Caco-2 (cell line): ENCODE results near the gene MIEN1. TPM values are rescaled to one million over a fixed set of nuclear protein-coding genes. Genes with fewer than 3 reads are reported as not detected.

ENCODE experiments used
- BruUV-seq: library from RNA; stranded (reverse); fragments of 400-500 nt; replicated peaks from 2 replicates; lab custom pipeline; 2021; lab: Mats Ljungman, UMichigan
- CTCF ChIA-PET: fragments of 300-600 bp; sonication (Branson Sonifier 250); formaldehyde crosslinking; loops from one replicate; lab custom pipeline; 2022; ENCODE audit warnings: antibody characterized with exemption; lab: Charles Lee
- POLR2A ChIA-PET: fragments of 300-600 bp; sonication (Branson Sonifier 250); formaldehyde crosslinking; loops from one replicate; lab custom pipeline; 2022; ENCODE audit warnings: antibody characterized with exemption; lab: Charles Lee
- DNase-seq, 2 experiments: peaks; one replicate each; pipeline versions ENCODE4 v3.0.0 to v3.0.0-alpha.2; 2020 to 2022
- H3K27me3 ChIP-seq: replicated peaks from 2 replicates; pipeline ENCODE4 v1.6.0; 2011; ENCODE audit warnings: low read length; ENCODE audit not compliant: control insufficient read depth, insufficient read depth
- H3K36me3 ChIP-seq: 2 replicates; pipeline ENCODE4 v1.5.1; 2011; ENCODE audit warnings: low read length; ENCODE audit not compliant: control insufficient read depth, insufficient read depth
- H3K4me1 ChIP-seq: fragments of 250-450 bp; sonication (Bioruptor Pico); 2 replicates; pipeline ENCODE4 v1.5.1; 2020; ENCODE audit warnings: mild to moderate bottlenecking
- H3K4me3 ChIP-seq: 2 replicates; pipeline ENCODE4 v1.5.1; 2011; ENCODE audit warnings: low read depth, mild to moderate bottlenecking, control low read depth, low read length
- H3K9me3 ChIP-seq: fragments of 250-450 bp; sonication (Bioruptor Pico); 2 replicates; pipeline ENCODE4 v1.5.1; 2020; ENCODE audit warnings: mild to moderate bottlenecking, moderate library complexity
- H3K27ac Mint-ChIP-seq: one replicate; pipeline ENCODE4 v1.8.0; 2022; ENCODE audit warnings: mixed read lengths; ENCODE audit not compliant: unreplicated experiment
- H3K27me3 Mint-ChIP-seq: one replicate; pipeline ENCODE4 v1.8.0; 2022; ENCODE audit warnings: mixed read lengths; ENCODE audit not compliant: insufficient read depth, unreplicated experiment
- H3K36me3 Mint-ChIP-seq: one replicate; pipeline ENCODE4 v1.8.0; 2022; ENCODE audit warnings: mild to moderate bottlenecking, mixed read lengths; ENCODE audit not compliant: insufficient read depth, unreplicated experiment
- H3K4me1 Mint-ChIP-seq: one replicate; pipeline ENCODE4 v1.8.0; 2022; ENCODE audit warnings: low read depth, mixed read lengths; ENCODE audit not compliant: unreplicated experiment
- H3K4me3 Mint-ChIP-seq: one replicate; pipeline ENCODE4 v1.8.0; 2022; ENCODE audit warnings: mild to moderate bottlenecking, moderate library complexity, mixed read lengths; ENCODE audit not compliant: unreplicated experiment
- H3K9me3 Mint-ChIP-seq: one replicate; pipeline ENCODE4 v1.8.0; 2022; ENCODE audit warnings: mixed read lengths; ENCODE audit not compliant: unreplicated experiment
- intact Hi-C: fragments of 100-400 bp; cut with micrococcal nuclease; formaldehyde crosslinking; loops from one replicate; pipeline ENCODE4 v1.10.0; 2022; ENCODE audit not compliant: unreplicated experiment
- total RNA-seq: library from RNA; stranded (reverse); gene quantifications from 2 replicates; pipeline ENCODE4 v1.2.3, GENCODE V29; 2022
- TF ChIP-seq, protein P1 (sequence below), 2 experiments: fragments of 200-600 bp in 1 of 2; IDR thresholded peaks; 1 replicate in 1 of 2; 2 replicates in 1 of 2; pipeline versions ENCODE4 v1.5.1 to v1.8.0; 2011 to 2022; ENCODE audit warnings: antibody characterized with exemption in 1 of 2, control low read depth in 1 of 2, inconsistent platforms in 1 of 2, low read depth in 1 of 2, low read length in 1 of 2, mild to moderate bottlenecking in 1 of 2, moderate library complexity in 1 of 2; ENCODE audit not compliant: insufficient read depth in 1 of 2, severe bottlenecking in 1 of 2, unreplicated experiment in 1 of 2

MIEN1 gene
- total RNA-seq, 1 experiment from 2014 or later, result 42.9 TPM

DNA sequence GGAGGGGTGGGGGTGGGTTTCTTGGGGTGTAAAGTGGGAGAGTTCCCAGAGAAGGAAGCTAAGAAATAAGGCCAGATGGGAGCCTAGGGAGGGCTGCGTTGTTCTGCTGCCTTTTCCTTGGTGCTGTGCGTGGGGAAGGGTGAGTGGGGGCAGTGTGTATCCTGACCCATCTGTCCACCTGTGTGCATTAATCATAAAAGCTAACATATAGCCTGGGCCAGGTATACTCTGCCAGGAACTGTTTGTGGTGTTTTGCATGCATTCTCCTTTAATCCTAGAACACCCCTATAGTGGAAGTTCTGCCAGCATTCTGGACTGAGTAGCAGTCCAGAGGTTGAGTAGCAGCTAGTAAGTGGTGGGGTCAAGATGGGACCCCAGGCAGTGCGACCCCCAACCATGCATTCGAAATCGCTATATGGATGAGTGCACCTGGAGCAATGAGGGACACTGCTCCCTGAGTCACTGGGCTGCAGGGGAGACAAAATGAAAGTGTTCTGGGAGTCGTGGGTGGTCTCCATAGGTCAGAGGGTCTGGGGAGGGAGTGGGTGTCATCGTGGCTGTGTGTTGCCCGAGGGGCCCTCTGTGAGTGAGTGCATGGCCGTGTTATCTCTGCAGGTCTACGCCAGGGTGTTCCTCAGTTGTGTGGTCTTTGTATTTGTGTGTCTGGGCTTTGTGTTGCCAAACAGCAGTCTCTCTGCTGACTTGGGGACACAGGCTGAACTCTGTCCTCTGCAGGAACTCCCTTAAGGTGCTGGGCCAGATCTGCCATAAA is 29.1 kb downstream of the MIEN1 start:
- peaks cover 30% of the 10 kb centered on the region for H3K4me1 Mint-ChIP-seq

DNA sequence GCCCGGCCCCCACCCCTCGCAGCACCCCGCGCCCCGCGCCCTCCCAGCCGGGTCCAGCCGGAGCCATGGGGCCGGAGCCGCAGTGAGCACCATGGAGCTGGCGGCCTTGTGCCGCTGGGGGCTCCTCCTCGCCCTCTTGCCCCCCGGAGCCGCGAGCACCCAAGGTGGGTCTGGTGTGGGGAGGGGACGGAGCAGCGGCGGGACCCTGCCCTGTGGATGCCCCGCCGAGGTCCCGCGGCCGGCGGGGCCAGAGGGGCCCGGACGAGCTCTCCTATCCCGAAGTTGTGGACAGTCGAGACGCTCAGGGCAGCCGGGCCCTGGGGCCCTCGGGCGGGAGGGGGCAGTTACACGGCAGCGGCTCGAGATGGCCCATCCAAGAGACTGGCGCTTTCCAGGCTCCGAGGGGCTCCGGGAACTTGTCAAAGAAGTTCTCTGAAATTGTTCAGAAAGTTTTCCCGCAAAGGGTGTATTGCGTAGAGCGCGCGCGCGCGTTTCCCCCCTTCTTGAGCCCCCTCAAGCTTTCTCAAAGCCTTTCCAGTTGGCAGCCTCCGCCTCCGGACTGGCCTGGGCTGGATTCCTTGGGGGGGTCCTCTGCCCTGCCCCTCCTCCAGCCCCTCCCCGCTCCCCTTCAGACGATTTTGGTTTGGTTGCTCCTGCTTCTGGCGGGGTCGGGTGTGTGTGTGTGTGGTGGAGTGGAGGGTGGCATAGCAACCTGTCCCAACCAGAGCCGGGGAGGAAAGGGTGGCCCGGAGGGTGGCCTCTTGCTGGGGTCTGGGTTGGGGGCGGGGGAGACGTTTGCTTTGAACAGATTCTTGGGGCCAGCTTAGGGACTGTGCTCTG is 30.0 kb downstream of the MIEN1 start:
- Mint-ChIP-seq H3K36me3 (peaks cover 11% of the 10 kb centered on the region), H3K4me3 (peak overlapping the region; percentile 99), H3K27me3 (no peaks in the 10 kb centered on the region), H3K27ac (peak overlapping the region; percentile 98), H3K4me1 (peaks cover 38% of the 10 kb centered on the region), H3K9me3 (no peaks in the 10 kb centered on the region)
- intact Hi-C loops, result no loop called here
- no peaks in the 10 kb centered on the region for H3K27me3 ChIP-seq
- no TSS peak for BruUV-seq
- H3K4me3 ChIP-seq, result peak overlapping the region; percentile 84
- CTCF ChIA-PET, result interaction anchor here (0.5 to 2.5 kb wide), 13 partner anchors 12 to 280 kb away, joined by 3 to 20 read pairs (median 7); partner anchors contain the start of genes MIEN1, PGAP3 and PNMT
- TF ChIP-seq, protein P1, sequence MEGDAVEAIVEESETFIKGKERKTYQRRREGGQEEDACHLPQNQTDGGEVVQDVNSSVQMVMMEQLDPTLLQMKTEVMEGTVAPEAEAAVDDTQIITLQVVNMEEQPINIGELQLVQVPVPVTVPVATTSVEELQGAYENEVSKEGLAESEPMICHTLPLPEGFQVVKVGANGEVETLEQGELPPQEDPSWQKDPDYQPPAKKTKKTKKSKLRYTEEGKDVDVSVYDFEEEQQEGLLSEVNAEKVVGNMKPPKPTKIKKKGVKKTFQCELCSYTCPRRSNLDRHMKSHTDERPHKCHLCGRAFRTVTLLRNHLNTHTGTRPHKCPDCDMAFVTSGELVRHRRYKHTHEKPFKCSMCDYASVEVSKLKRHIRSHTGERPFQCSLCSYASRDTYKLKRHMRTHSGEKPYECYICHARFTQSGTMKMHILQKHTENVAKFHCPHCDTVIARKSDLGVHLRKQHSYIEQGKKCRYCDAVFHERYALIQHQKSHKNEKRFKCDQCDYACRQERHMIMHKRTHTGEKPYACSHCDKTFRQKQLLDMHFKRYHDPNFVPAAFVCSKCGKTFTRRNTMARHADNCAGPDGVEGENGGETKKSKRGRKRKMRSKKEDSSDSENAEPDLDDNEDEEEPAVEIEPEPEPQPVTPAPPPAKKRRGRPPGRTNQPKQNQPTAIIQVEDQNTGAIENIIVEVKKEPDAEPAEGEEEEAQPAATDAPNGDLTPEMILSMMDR (IDR thresholded peaks at IDR 0.05; ENCODE audit: insufficient read depth in 1 of 2, low read depth in 1 of 2, low read length in 1 of 2, severe bottlenecking in 1 of 2, unreplicated experiment in 1 of 2), result no peak
- DNase-seq, result peak; percentile 50 to 59
- H3K36me3 ChIP-seq, result no peaks in the 10 kb centered on the region
- peaks cover 62% of the 10 kb centered on the region for H3K4me1 ChIP-seq
- POLR2A ChIA-PET, result interaction anchor here (0.5 to 2.7 kb wide), 11 partner anchors 9 to 455 kb away, joined by 3 to 32 read pairs (median 4); partner anchors contain the start of genes MIEN1 and PGAP3
- H3K9me3 ChIP-seq, result no peaks in the 10 kb centered on the region

More for the DNA sequence above, 29.1 kb downstream of the MIEN1 start:
- intact Hi-C loops, result no loop called here
- no peaks in the 10 kb centered on the region; the same call in 1 of the 2 replicates for H3K36me3 ChIP-seq
- TF ChIP-seq, protein P1 (IDR thresholded peaks at IDR 0.05; ENCODE audit: insufficient read depth in 1 of 2, low read depth in 1 of 2, low read length in 1 of 2, severe bottlenecking in 1 of 2, unreplicated experiment in 1 of 2), result no peak
- peaks cover 58% of the 10 kb centered on the region for H3K4me1 ChIP-seq
- TSS peak; percentile 47 for BruUV-seq
- peak overlapping the region; percentile 84 for H3K4me3 ChIP-seq
- ChIA-PET POLR2A (interaction anchor here (0.5 to 2.7 kb wide), 5 partner anchors 10 to 1444 kb away, joined by 3 to 22 read pairs (median 4); partner anchors contain the start of gene MIEN1), CTCF (interaction anchor here (0.7 to 2.5 kb wide), 6 partner anchors 13 to 80 kb away, joined by 3 to 20 read pairs (median 13); partner anchors contain the start of genes MIEN1 and PGAP3)
- no peaks in the 10 kb centered on the region for H3K27me3 ChIP-seq
- Mint-ChIP-seq H3K36me3 (peaks cover 6% of the 10 kb centered on the region), H3K27me3 (no peaks in the 10 kb centered on the region), H3K27ac (peak overlapping the region; percentile 98), H3K4me3 (peak overlapping the region; percentile 99), H3K9me3 (no peaks in the 10 kb centered on the region)
- H3K9me3 ChIP-seq, result no peaks in the 10 kb centered on the region
- DNase-seq, result peak; percentile 43 to 65

DNA sequence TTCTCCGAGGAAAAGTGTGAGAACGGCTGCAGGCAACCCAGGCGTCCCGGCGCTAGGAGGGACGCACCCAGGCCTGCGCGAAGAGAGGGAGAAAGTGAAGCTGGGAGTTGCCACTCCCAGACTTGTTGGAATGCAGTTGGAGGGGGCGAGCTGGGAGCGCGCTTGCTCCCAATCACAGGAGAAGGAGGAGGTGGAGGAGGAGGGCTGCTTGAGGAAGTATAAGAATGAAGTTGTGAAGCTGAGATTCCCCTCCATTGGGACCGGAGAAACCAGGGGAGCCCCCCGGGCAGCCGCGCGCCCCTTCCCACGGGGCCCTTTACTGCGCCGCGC is 30.5 kb downstream of the MIEN1 start, which contains the start of gene ERBB2:
Gene ERBB2 (plus strand): TSS at position 247 of the 330 bp plus-strand sequence. CDS start 175 bp downstream, outside the sequence.
- TF ChIP-seq, protein P1 (IDR thresholded peaks at IDR 0.05; ENCODE audit: insufficient read depth in 1 of 2, low read depth in 1 of 2, low read length in 1 of 2, severe bottlenecking in 1 of 2, unreplicated experiment in 1 of 2), result no peak
- peaks cover 62% of the 10 kb centered on the region for H3K4me1 ChIP-seq
- peak; percentile 79 to 87 for DNase-seq
- H3K9me3 ChIP-seq, result no peaks in the 10 kb centered on the region
- POLR2A ChIA-PET, result interaction anchor here (0.5 to 2.7 kb wide), 9 partner anchors 12 to 196 kb away, joined by 3 to 32 read pairs (median 4); partner anchors contain the start of genes MIEN1 and PGAP3
- H3K27me3 ChIP-seq, result no peaks in the 10 kb centered on the region
- Mint-ChIP-seq H3K27ac (peak within 1 kb of the TSS; percentile 98), H3K36me3 (peaks cover 16% of the 10 kb centered on the region), H3K4me1 (peaks cover 42% of the 10 kb centered on the region), H3K4me3 (peak within 1 kb of the TSS; percentile 99), H3K9me3 (no peaks in the 10 kb centered on the region), H3K27me3 (no peaks in the 10 kb centered on the region)
- CTCF ChIA-PET, result interaction anchor here (0.5 to 2.5 kb wide), 12 partner anchors 11 to 279 kb away, joined by 3 to 20 read pairs (median 6); partner anchors contain the start of genes MIEN1, PGAP3 and PNMT
- no TSS peak for BruUV-seq
- H3K36me3 ChIP-seq, result no peaks in the 10 kb centered on the region
- intact Hi-C loops, result loop anchor here (1.0 kb wide), 1 partner anchor 11 kb away; the partner anchor contains the start of gene PGAP3
- peak within 1 kb of the TSS; percentile 84 for H3K4me3 ChIP-seq
